GM12892 (cell line): ENCODE results near the gene PDE4B.

Experiments
- POLR2A ChIP-seq: IDR thresholded peaks from 2 replicates; pipeline ENCODE4 v1.6.1; 2011; ENCODE audit warnings: low read depth, low read length, control low read depth
- POLR2AphosphoS5 ChIP-seq: IDR thresholded peaks from 2 replicates; pipeline ENCODE4 v1.6.1; 2011; ENCODE audit warnings: low read depth, low read length, control low read depth

- no peak for TF ChIP-seq POLR2A
- TF ChIP-seq POLR2AphosphoS5 = no peak
Observed at GRCh38 chr1:65759516-65759915, 33.2 kb upstream of the PDE4B start.
